HCT116 (cell line): ENCODE results near the gene RNF8. TPM values are rescaled to one million over a fixed set of nuclear protein-coding genes. Genes with fewer than 3 reads are reported as not detected.

Experiments used
- ATAC-seq: fragments of 200-7000 bp; cut with Tn5 transposase; 2 replicates; pipeline ENCODE4 v1.9.1; 2020; ENCODE audit warnings: mild to moderate bottlenecking, moderate library complexity
- BruUV-seq: library from RNA; stranded (reverse); fragments of 400-500 nt; replicated peaks from 2 replicates; lab custom pipeline; 2021; lab: Mats Ljungman, UMichigan
- CTCF ChIA-PET: fragments of 300-600 bp; sonication (Branson Sonifier 250); formaldehyde crosslinking; loops from one replicate; lab custom pipeline; 2021; ENCODE audit warnings: antibody characterized with exemption; lab: Charles Lee
- POLR2A ChIA-PET: fragments of 300-600, 350-600 bp; sonication (Branson Sonifier 250); formaldehyde crosslinking; loops from one replicate; lab custom pipeline; 2021; ENCODE audit warnings: antibody characterized with exemption; lab: Charles Lee
- RAD21 ChIA-PET, 2 experiments: fragments of 300-600 bp; sonication (Branson Sonifier 250); formaldehyde crosslinking; loops; one replicate each; lab custom pipeline; 2023; ENCODE audit warnings: low total read pairs in 2 of 2; ENCODE audit not compliant: uncharacterized antibody in 2 of 2, unreplicated experiment in 2 of 2, low non-redundant PET in 1 of 2; lab: Charles Lee
- DNase-seq: peaks from one replicate; pipeline ENCODE4 v3.0.0-alpha.2; 2010; ENCODE audit warnings: low read depth, low spot score
- H2AFZ ChIP-seq: fragments of 200-600 bp; shearing (Covaris generic), sonication (generic); 2 replicates; pipeline ENCODE4 v1.6.1; 2017; ENCODE audit warnings: low read depth, mixed run types, mixed read lengths, antibody characterized with exemption, low read length; ENCODE audit not compliant: poor library complexity, severe bottlenecking
- H3K27ac ChIP-seq: 2 replicates; pipeline ENCODE4 v1.5.1; 2012; ENCODE audit warnings: low read depth, low read length
- H3K27me3 ChIP-seq: fragments of 200-600 bp; sonication (generic); 2 replicates; pipeline ENCODE4 v1.6.1; 2016; ENCODE audit warnings: mixed run types, low read length, mixed read lengths; ENCODE audit not compliant: insufficient read depth
- H3K36me3 ChIP-seq, 2 experiments: fragments of 200-500 bp in 1 of 2; fragments of 200-600 bp in 1 of 2; sonication (Bioruptor generic) in 1 of 2; sonication (generic) in 1 of 2; 2 replicates each; pipeline versions ENCODE4 v1.5.1 to v1.6.1; 2014 to 2016; ENCODE audit warnings: low read length in 2 of 2, inconsistent platforms in 1 of 2, mixed read lengths in 1 of 2, mixed run types in 1 of 2; ENCODE audit not compliant: insufficient read depth in 2 of 2, control insufficient read depth in 1 of 2
- H3K4me1 ChIP-seq, 2 experiments: fragments of 200-600 bp in 1 of 2; sonication (generic) in 1 of 2; 2 replicates each; pipeline versions ENCODE4 v1.5.1 to v1.6.1; 2012 to 2017; ENCODE audit warnings: low read length in 2 of 2, inconsistent platforms in 1 of 2, mild to moderate bottlenecking in 1 of 2, mixed read lengths in 1 of 2, mixed run types in 1 of 2, moderate library complexity in 1 of 2; ENCODE audit not compliant: insufficient read depth in 2 of 2, control insufficient read depth in 1 of 2
- H3K4me2 ChIP-seq: fragments of 200-600 bp; sonication (generic); 2 replicates; pipeline ENCODE4 v1.6.1; 2017; ENCODE audit warnings: mixed run types, low read length, mixed read lengths
- H3K4me3 ChIP-seq, 2 experiments: fragments of 200-600 bp in 1 of 2; sonication (generic) in 1 of 2; replicated peaks in 1 of 2; 2 replicates each; pipeline ENCODE4 v1.5.1; 2011 to 2016; ENCODE audit warnings: low read length in 2 of 2, control low read depth in 1 of 2, low read depth in 1 of 2, mild to moderate bottlenecking in 1 of 2, mixed read lengths in 1 of 2, mixed run types in 1 of 2
- H3K79me2 ChIP-seq: fragments of 200-600 bp; sonication (generic); 2 replicates; pipeline ENCODE4 v1.6.1; 2017; ENCODE audit warnings: mild to moderate bottlenecking, mixed run types, low read length, moderate library complexity, mixed read lengths; ENCODE audit not compliant: insufficient read depth
- H3K9ac ChIP-seq: fragments of 200-600 bp; sonication (generic); 2 replicates; pipeline ENCODE4 v1.6.1; 2016; ENCODE audit warnings: low read length, mixed read lengths
- H3K9me2 ChIP-seq: fragments of 200-600 bp; sonication (generic), shearing (Covaris generic); 2 replicates; pipeline ENCODE4 v1.6.1; 2017; ENCODE audit warnings: mixed run types, mild to moderate bottlenecking, moderate library complexity; ENCODE audit not compliant: insufficient read depth
- H3K9me3 ChIP-seq, 2 experiments: fragments of 200-500 bp in 1 of 2; fragments of 200-600 bp in 1 of 2; sonication (Bioruptor generic) in 1 of 2; sonication (generic) in 1 of 2; 2 replicates each; pipeline ENCODE4 v1.6.1; 2014 to 2017; ENCODE audit warnings: low read length in 2 of 2, mixed read lengths in 2 of 2, inconsistent platforms in 1 of 2, low read depth in 1 of 2, mild to moderate bottlenecking in 1 of 2, mixed run types in 1 of 2, moderate library complexity in 1 of 2; ENCODE audit not compliant: control insufficient read depth in 1 of 2, insufficient read depth in 1 of 2
- H4K20me1 ChIP-seq: fragments of 200-600 bp; sonication (generic), shearing (Covaris generic); 2 replicates; pipeline ENCODE4 v1.6.1; 2017; ENCODE audit warnings: mixed run types, mild to moderate bottlenecking, moderate library complexity; ENCODE audit not compliant: insufficient read depth
- CBX3 ChIP-seq: IDR thresholded peaks from 2 replicates; pipeline ENCODE4 v1.6.1; 2012; ENCODE audit warnings: low read depth
- CEBPB ChIP-seq: IDR thresholded peaks from 2 replicates; pipeline ENCODE4 v1.6.1; 2012; ENCODE audit warnings: low read depth
- CTCF ChIP-seq, 3 experiments: fragments of 200-600 bp in 1 of 3; sonication (generic) in 1 of 3; IDR thresholded peaks in 2 of 3; conservative IDR thresholded peaks in 1 of 3; 2 replicates each; pipeline ENCODE4 v1.5.1; 2012 to 2017; ENCODE audit warnings: low read depth in 2 of 3, low read length in 2 of 3, antibody characterized with exemption in 1 of 3, borderline replicate concordance in 1 of 3, control low read depth in 1 of 3, mild to moderate bottlenecking in 1 of 3, mixed read lengths in 1 of 3, mixed run types in 1 of 3, moderate library complexity in 1 of 3; ENCODE audit not compliant: insufficient read depth in 1 of 3
- EGR1 ChIP-seq: IDR thresholded peaks from 2 replicates; pipeline ENCODE4 v1.6.1; 2012; ENCODE audit warnings: low read depth
- SIN3A ChIP-seq: IDR thresholded peaks from 2 replicates; pipeline ENCODE4 v1.6.1; 2012; ENCODE audit warnings: low read depth
- YY1 ChIP-seq: IDR thresholded peaks from 2 replicates; pipeline ENCODE4 v1.6.1; 2011; ENCODE audit warnings: low read length, low read depth, moderate library complexity, mild to moderate bottlenecking; ENCODE audit not compliant: insufficient replicate concordance; ENCODE audit errors: extremely low read depth
- intact Hi-C: fragments of 100-400 bp; cut with micrococcal nuclease; formaldehyde crosslinking; loops from 2 replicates; pipeline ENCODE4 v1.10.0; 2022
- total RNA-seq: library from RNA; stranded (reverse); gene quantifications from one replicate; pipeline ENCODE4 v1.2.1, GENCODE V29; 2021; ENCODE audit not compliant: unreplicated experiment

Gene RNF8
- total RNA-seq, 1 experiment from 2014 or later = 28.0 TPM

GRCh38 chr6:37316071-37316470, 37.7 kb upstream of the RNF8 start:
- no peak overlapping the region for H2AFZ ChIP-seq
- H3K9me2 ChIP-seq = no peaks in the 10 kb centered on the region
- H3K9me3 ChIP-seq = no peaks in the 10 kb centered on the region
- H3K4me1 ChIP-seq = no peaks in the 10 kb centered on the region
- H3K4me2 ChIP-seq = no peak overlapping the region
- ChIA-PET CTCF (interaction anchor here (1.7 to 2.5 kb wide), 2 partner anchors 10 to 298 kb away, joined by 4 to 11 read pairs; no protein-coding TSS in a partner anchor), POLR2A (no interaction called here), RAD21 (no interaction called here)
- no peak overlapping the region for H3K4me3 ChIP-seq
- H3K9ac ChIP-seq = no peak overlapping the region
- no peaks in the 10 kb centered on the region for H3K27me3 ChIP-seq
- intact Hi-C loops = no loop called here
- DNase-seq = no peak
- ATAC-seq = no peak
- no peak for TF ChIP-seq SIN3A
- no peak for TF ChIP-seq YY1
- H3K36me3 ChIP-seq = peaks cover 16 to 20% of the 10 kb centered on the region in 2 experiments; a peak in 3 of 4 replicates
- no peaks in the 10 kb centered on the region for H3K79me2 ChIP-seq
- BruUV-seq = no TSS peak
- H4K20me1 ChIP-seq = no peaks in the 10 kb centered on the region
- H3K27ac ChIP-seq = no peak overlapping the region

- RAD21 ChIA-PET = no interaction called here
- H3K9me3 ChIP-seq = no peaks in the 10 kb centered on the region
- no peak overlapping the region for H2AFZ ChIP-seq
- no peak overlapping the region for H3K27ac ChIP-seq
- no peaks in the 10 kb centered on the region for H3K4me1 ChIP-seq
- H3K4me2 ChIP-seq = no peak overlapping the region
- no peaks in the 10 kb centered on the region for H3K27me3 ChIP-seq
- POLR2A ChIA-PET = no interaction called here
- H3K9ac ChIP-seq = no peak overlapping the region
- intact Hi-C loops = no loop called here
- CTCF ChIA-PET = no interaction called here
- no TSS peak for BruUV-seq
- H4K20me1 ChIP-seq = no peaks in the 10 kb centered on the region
- no peaks in the 10 kb centered on the region for H3K79me2 ChIP-seq
- ATAC-seq = no peak
- H3K36me3 ChIP-seq = peaks cover 16 to 28% of the 10 kb centered on the region in 2 experiments; a peak in 3 of 4 replicates
- TF ChIP-seq CEBPB = no peak
- TF ChIP-seq EGR1 = no peak
- TF ChIP-seq CBX3 = no peak
- no peak for TF ChIP-seq CTCF (IDR thresholded peaks at IDR 0.05 in 2 of 3, conservative IDR thresholded peaks at IDR 0.05 in 1 of 3; ENCODE audit: borderline replicate concordance in 1 of 3, insufficient read depth in 1 of 3, low read depth in 2 of 3, low read length in 2 of 3)
- TF ChIP-seq, all 23 proteins: peak for 0
- Histone ChIP-seq H3K4me3 (no peak overlapping the region), H3K9me2 (no peaks in the 10 kb centered on the region)
- no peak for DNase-seq
Observed at GRCh38 chr6:37317312-37318038, 36.3 kb upstream of the RNF8 start.
